Stimulated activated CD4-positive, alpha-beta T cell treated with anti-CD3 and anti-CD28 coated beads, Interleukin-2, amount 100 ng/mL, for 48 hours (primary cell): ENCODE data around the gene RNF7.
"Not testable (repeated sequence)": the region's sequence is repeated elsewhere in the genome, so short reads cannot be mapped to it uniquely, and the experiment has no call there.

ENCODE experiments used
- DNase-seq, 2 donors: peaks; one replicate each; pipeline ENCODE4 v3.0.0-alpha.2; 2020

The RNF7 gene

GRCh38 chr3:141738022-141738890 lies at the start of gene RNF7:
TSS of gene RNF7 (plus strand) at chr3:141738298. CDS start at chr3:141738342, 44 bp downstream.
- DNase-seq = peak; percentile 95 to 96

- DNase-seq = no peak
Observed at GRCh38 chr3:141690431-141691072, 47.5 kb upstream of the RNF7 start.

GRCh38 chr3:141691471-141691870 lies 46.6 kb upstream of the RNF7 start:
- DNase-seq = not testable (repeated sequence)

GRCh38 chr3:141692973-141693372 lies 45.1 kb upstream of the RNF7 start:
- DNase-seq = not testable (repeated sequence)

GRCh38 chr3:141699324-141699723 lies 38.8 kb upstream of the RNF7 start:
- DNase-seq = no peak

DNA sequence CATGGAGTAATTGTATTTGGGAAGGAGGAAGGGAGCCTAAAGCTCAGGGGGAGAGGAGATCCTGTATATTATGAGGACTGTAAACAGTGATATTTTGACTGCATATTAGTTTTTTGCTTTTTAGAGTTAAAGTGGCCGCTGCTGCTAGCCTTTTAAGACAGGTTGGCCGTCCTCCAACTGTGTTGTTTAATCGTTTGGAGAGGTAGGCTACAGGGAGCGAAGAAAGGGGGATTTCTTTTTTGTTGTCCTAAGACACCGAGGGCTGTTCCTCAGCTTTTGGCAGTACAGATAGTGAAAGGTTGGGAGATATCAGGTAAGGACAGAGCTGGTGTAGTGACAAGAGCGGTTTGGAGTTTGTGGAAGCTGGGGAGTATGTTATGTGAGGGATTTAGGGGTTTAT lies 38.2 kb upstream of the RNF7 start:
- no peak for DNase-seq

GRCh38 chr3:141703367-141703766 lies 34.7 kb upstream of the RNF7 start:
- not testable (repeated sequence) for DNase-seq

GRCh38 chr3:141707741-141708203 lies 30.3 kb upstream of the RNF7 start:
- DNase-seq = no peak

GRCh38 chr3:141708367-141708766 lies 29.7 kb upstream of the RNF7 start:
- DNase-seq = no peak

DNA sequence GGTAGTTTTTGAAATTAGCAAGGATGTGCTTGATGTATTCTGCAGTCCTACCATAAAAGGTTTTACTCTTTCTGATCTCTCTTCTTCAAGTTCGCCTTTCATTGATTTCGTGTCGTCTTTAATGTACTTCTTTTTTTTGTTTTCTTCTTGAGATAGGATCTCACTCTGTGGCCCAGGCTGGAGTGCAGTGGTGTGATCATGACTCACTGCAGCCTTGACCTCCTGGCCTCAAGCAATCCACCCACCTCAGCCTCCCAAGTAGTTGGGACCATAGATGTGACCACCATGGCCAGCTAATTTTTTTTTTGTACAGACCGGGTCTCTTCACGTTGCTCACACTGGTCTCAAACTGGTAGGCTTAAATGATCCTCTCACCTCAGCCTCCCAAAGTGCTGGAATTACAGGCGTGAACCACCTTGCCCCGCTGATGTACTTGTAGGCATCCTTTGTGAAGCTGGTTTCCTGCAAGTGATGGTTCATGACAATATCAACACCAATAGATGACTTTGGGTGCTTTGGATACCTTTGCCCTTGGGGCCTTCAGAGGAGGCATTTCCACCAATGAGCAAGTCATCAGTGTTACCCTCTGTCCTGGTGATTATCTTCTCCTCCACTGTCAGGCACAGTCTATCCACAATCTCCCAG lies 28.9 kb upstream of the RNF7 start:
- no peak for DNase-seq

- no peak for DNase-seq
Observed at GRCh38 chr3:141710121-141710520, 28.0 kb upstream of the RNF7 start.

DNA sequence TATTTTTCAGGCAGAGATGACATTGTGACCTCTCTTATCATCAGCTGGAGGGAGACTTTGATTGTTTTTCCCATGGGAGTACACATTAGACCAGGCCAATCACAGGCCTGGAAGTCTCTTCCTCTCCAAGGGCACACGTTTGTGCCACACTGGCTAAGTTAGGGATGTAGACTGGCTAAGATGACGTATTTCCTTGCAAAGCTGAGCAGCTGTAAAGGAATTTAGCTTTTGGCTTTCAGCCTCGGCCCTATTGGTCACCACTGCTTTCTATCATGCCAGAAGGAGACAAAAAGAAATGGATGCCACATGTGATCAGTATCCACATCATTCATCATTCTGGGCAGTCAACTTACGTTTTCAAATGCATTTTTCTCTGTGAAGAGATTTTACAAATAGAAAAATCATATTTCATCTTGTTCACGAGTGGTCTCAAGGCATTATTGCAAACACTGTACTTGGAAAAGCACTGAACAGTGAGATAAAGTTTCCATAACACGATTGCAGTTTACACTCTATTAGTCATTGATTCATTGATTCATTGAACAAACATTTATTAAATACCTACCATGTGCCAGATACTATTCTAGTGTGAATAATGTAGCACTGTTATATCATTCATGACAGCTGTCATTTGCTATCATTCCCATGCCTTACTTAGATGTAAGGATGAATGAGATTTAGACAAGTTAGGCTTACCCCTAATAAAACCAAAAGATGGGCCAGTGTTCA lies 27.0 kb upstream of the RNF7 start:
- DNase-seq = no peak

DNA sequence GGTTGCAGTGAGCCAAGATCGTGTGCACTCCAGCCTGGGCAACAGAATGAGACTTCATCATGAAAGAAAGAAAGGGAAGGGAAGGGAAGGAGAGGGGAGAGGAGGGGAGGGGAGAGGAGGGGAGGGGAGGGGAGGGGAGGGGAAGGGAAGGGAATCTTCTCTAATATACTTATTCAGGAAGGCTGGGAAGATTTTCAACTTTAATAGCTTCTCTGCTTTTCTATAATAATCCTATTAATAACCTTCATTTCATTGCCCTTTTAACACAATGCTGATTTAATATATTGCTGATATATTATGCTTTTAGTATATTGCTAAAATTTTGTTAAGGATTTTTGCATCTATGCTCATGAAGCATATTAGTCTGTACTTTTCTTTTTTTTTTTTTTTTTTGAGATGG lies 23.4 kb upstream of the RNF7 start:
- no peak for DNase-seq

DNA sequence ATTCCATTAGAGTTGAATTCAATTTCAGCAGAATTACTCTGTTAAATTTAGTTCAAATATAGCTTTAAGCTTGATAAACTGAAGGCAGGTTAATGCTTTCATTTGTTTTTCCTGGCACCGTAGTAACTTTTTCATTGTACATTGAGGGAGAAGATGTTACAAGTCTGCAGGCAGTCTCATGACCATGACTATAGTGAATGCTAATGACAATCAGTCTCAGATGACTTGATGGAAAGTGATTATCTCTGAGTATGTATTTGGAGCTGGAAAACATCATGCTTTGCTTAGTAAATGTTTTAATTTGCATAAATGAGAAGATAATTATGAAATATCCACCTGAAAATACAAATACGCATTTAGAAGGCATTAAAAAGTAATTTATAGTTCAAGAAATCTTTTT lies 16.0 kb upstream of the RNF7 start:
- no peak for DNase-seq

DNA sequence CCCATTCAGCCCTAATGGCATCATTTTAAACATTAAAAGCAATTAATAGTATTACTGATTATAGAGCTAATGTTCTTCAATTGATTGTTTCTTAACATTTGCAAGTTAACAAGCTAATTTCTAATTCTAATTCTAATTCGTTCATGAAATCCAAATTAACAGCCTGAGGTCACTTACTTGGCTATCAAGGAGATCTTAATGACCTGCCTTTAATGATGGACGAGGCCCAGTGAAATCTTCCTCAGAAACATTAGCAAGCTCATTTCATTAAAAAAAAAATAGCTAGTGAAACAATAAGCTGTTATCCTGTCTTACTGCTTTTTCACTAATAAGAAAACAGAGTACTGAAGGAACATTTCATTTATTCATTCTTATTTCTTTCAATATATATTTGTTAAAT lies 15.4 kb upstream of the RNF7 start:
- DNase-seq = no peak

DNA sequence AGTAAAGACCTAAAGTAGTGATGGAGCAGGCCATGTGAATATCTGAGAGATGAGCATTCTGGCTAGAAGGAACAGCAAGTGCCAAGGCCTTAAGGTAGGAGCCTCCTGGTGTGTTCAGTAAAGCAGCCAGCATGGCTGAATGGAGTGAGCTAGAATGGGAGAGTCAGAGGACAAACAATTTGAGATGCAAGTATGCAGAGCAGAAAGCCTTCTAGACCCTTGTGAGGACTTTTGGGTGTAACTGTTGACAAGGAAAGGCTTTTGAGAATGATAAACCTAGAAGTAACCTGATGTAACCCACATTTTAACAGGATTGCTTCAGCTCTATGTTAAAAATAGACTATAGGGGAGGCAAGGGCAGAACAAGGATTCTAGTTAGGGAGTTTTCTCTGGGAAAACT lies 14.8 kb upstream of the RNF7 start:
- DNase-seq = no peak

- no peak for DNase-seq
Observed at GRCh38 chr3:141724186-141724585, 13.9 kb upstream of the RNF7 start.

- no peak for DNase-seq
Observed at GRCh38 chr3:141725036-141725435, 13.1 kb upstream of the RNF7 start.

GRCh38 chr3:141726483-141726882 lies 11.6 kb upstream of the RNF7 start:
- DNase-seq = no peak

- DNase-seq = no peak
Observed at GRCh38 chr3:141728355-141728892, 9.7 kb upstream of the RNF7 start.

DNA sequence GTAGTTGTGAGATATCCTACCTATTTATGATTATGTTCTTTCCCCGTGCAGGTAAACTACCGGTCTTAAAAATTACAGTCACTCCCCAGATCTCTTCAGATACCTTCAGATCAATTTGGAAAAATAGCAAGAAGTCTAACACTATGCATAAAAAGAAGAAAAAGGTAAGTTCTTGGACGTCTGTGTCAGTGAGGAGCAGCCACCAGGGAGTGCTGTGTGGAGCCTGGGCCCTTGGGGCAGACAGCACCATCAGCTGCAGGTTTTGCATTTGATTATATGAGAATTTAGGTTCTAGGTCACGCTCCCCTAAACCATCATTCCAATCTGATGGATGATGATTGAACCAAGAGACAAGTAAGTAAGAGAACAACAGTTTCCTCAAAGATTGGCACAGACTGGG lies 8.9 kb upstream of the RNF7 start:
- no peak for DNase-seq

DNA sequence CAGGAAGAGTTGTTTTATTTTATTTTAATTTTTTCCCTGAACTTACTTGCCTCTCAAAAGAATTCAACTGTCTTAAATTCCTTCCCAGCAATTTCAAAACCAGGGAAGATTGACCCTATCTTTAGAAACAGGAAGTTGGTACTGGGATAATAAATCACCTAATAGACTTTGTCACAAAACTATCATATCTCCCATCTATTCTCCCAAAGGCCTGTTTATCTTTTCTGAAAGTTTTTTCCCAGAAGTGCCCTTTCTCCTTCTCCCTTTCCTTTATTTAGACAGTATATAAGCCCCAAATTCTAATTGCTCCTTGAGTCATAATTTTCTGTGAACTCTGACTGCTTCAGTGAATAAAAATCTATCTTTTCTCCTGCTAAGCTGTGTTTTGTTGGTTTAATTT lies 2.9 kb upstream of the RNF7 start:
- DNase-seq = no peak
